ENCODE measurements around the gene HS6ST1. TPM values are rescaled to one million over a fixed set of nuclear protein-coding genes. Genes with fewer than 3 reads are reported as not detected.

Gene HS6ST1
- total and polyA plus RNA-seq, 7 donors = 12.0 to 27.4 (median 17.1) TPM

- no peaks in the 10 kb centered on the region for H3K36me3 ChIP-seq
- H3K4me3 ChIP-seq = no peak overlapping the region
- no peak overlapping the region for H3K27ac ChIP-seq
- intact Hi-C loops (cut with DNase I) = no loop called here
- DNase-seq = no peak
- TF ChIP-seq CTCF (IDR thresholded peaks at IDR 0.05) = no peak
- TF ChIP-seq EP300 (IDR thresholded peaks at IDR 0.05) = no peak
- TF ChIP-seq POLR2A (IDR thresholded peaks at IDR 0.05) = no peak
- WGBS, 2 donors = 94 to 97% methylated on average over 7 of the region's 7 CpGs
- H3K4me1 ChIP-seq = peaks cover 0 to 62% (median 31%) of the 10 kb centered on the region in 4 donors
- H3K27me3 ChIP-seq = no peaks in the 10 kb centered on the region
- no peaks in the 10 kb centered on the region for H3K9me3 ChIP-seq
Observed at GRCh38 chr2:128298286-128298685, 20.4 kb downstream of the HS6ST1 start.

DNA sequence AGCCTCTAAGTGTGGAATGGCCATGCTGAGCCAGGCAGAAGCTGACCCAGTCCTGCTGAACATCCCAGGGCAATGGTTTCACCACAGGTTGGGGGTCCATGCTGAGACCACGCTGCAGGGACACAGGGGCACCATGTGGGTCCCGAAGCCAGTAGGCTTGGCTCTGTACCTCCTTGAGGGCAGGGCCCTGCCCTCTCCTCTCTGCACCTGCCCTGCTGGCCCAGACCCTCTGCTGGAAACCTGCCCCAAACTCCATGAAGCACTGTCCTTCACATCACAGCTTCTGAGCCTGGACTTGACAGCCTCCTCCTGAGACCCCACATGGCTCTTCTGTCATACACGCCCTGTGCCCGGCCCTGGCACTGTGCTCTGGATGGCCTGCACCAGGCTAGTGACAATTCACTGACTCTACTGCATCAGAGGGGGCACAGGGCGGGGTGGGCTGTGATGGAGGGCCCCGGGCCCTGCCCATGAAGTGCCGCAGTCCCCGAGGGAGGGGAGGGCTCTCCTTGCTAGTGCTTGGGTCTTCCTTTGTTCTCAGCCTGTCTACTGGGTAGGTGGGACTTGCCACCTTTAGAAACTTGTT is 24.7 kb downstream of the HS6ST1 start:
- WGBS, 2 donors = 89 to 94% methylated on average over 8 of the region's 8 CpGs

DNA sequence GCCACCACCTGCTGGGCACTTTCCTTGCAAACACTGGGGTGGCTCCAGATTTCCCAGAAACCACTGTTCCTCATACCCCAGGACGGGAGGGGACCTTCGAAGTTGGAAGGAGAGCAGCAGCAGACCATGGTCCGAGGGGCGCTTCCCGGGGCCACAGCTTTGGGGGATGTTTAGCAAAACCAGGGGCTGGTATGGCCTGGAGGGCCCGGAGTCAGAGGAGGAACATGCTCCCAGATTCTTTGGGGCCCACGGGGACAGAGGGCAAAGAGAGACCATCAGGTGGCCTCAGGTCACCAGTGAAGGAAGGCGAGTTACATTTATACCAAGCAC is 25.3 kb downstream of the HS6ST1 start:
- Histone ChIP-seq H3K27ac (no peak overlapping the region), H3K4me1 (peaks cover 0 to 38% (median 6%) of the 10 kb centered on the region in 4 donors), H3K4me3 (no peak overlapping the region), H3K36me3 (peaks cover 0 to 11% (median 0%) of the 10 kb centered on the region in 4 donors), H3K9me3 (no peaks in the 10 kb centered on the region), H3K27me3 (no peaks in the 10 kb centered on the region)
- no peak for TF ChIP-seq POLR2A (IDR thresholded peaks at IDR 0.05)
- TF ChIP-seq EP300 (IDR thresholded peaks at IDR 0.05) = no peak
- TF ChIP-seq POLR2AphosphoS5 (IDR thresholded peaks at IDR 0.05) = no peak
- TF ChIP-seq CTCF (IDR thresholded peaks at IDR 0.05) = no peak
- intact Hi-C loops (cut with DNase I) = no loop called here
- no peak for DNase-seq
- WGBS, 2 donors = 87 to 95% methylated on average over 8 of the region's 8 CpGs

More for the DNA sequence above, 24.7 kb downstream of the HS6ST1 start:
- no peaks in the 10 kb centered on the region for H3K9me3 ChIP-seq
- no peak overlapping the region for H3K27ac ChIP-seq
- intact Hi-C loops (cut with DNase I) = no loop called here
- H3K4me3 ChIP-seq = no peak overlapping the region
- no peak for DNase-seq
- H3K27me3 ChIP-seq = no peaks in the 10 kb centered on the region
- TF ChIP-seq CTCF (IDR thresholded peaks at IDR 0.05) (no peak), POLR2AphosphoS5 (IDR thresholded peaks at IDR 0.05) (no peak), POLR2A (IDR thresholded peaks at IDR 0.05) (no peak), EP300 (IDR thresholded peaks at IDR 0.05) (no peak)
- peaks cover 0 to 41% (median 6%) of the 10 kb centered on the region in 4 donors for H3K4me1 ChIP-seq
- peaks cover 0 to 7% (median 0%) of the 10 kb centered on the region in 4 donors for H3K36me3 ChIP-seq

GRCh38 chr2:128292599-128293425 is 25.9 kb downstream of the HS6ST1 start:
- Histone ChIP-seq H3K4me3 (no peak overlapping the region), H3K9me3 (no peaks in the 10 kb centered on the region), H3K36me3 (peaks cover 0 to 11% (median 0%) of the 10 kb centered on the region in 4 donors), H3K27me3 (no peaks in the 10 kb centered on the region), H3K27ac (no peak overlapping the region), H3K4me1 (peaks cover 0 to 38% (median 6%) of the 10 kb centered on the region in 4 donors)
- intact Hi-C loops (cut with DNase I) = no loop called here
- no peak for TF ChIP-seq EP300 (IDR thresholded peaks at IDR 0.05)
- no peak for TF ChIP-seq CTCF (IDR thresholded peaks at IDR 0.05)
- no peak for TF ChIP-seq POLR2A (IDR thresholded peaks at IDR 0.05)
- no peak for TF ChIP-seq POLR2AphosphoS5 (IDR thresholded peaks at IDR 0.05)
- no peak for DNase-seq
- WGBS, 2 donors = 89 to 91% methylated on average over 21 of the region's 21 CpGs
